Tibial nerve (tissue), 4 donors: ENCODE measurements around the gene CASKIN2. TPM values are rescaled to one million over a fixed set of nuclear protein-coding genes. Genes with fewer than 3 reads are reported as not detected.
A peak's percentile ranks its signal among the peaks of the same experiment; 100 is the strongest.

ENCODE experiments used
- DNase-seq, 2 donors: peaks; one replicate each; pipeline ENCODE4 v3.0.0-alpha.2; 2019; ENCODE audit warnings: low spot score in 2 of 2
- H3K27ac ChIP-seq, 4 donors: fragments of 200-600 bp; sonication (generic) in 3 of 4; one replicate each; pipeline ENCODE4 v1.5.1; 2017 to 2019; ENCODE audit warnings: mild to moderate bottlenecking in 1 of 4
- H3K27me3 ChIP-seq, 2 donors: fragments of 200-600 bp; sonication (generic) in 1 of 2; one replicate each; pipeline versions ENCODE4 v1.5.1 to v1.6.0; 2017 to 2019
- H3K36me3 ChIP-seq, 3 donors: fragments of 200-600 bp; sonication (generic); one replicate each; pipeline ENCODE4 v1.5.1; 2018 to 2019
- H3K4me1 ChIP-seq, 4 donors: fragments of 200-600 bp; sonication (generic) in 3 of 4; one replicate each; pipeline ENCODE4 v1.5.1; 2017 to 2019
- H3K4me3 ChIP-seq, 4 donors: fragments of 200-600 bp; sonication (generic) in 3 of 4; one replicate each; pipeline ENCODE4 v1.5.1; 2017 to 2019; ENCODE audit warnings: mild to moderate bottlenecking in 1 of 4, moderate library complexity in 1 of 4
- H3K9me3 ChIP-seq, 4 donors: fragments of 200-600 bp; sonication (generic) in 3 of 4; one replicate each; pipeline ENCODE4 v1.5.1; 2017 to 2019
- EP300 ChIP-seq, 2 donors: sonication (generic); formaldehyde crosslinking; IDR thresholded peaks; one replicate each; pipeline ENCODE4 v1.6.1; 2017; ENCODE audit warnings: antibody characterized with exemption in 2 of 2, mild to moderate bottlenecking in 1 of 2
- POLR2A ChIP-seq, 2 donors: fragments of 450-650 bp; IDR thresholded peaks; one replicate each; pipeline ENCODE4 v1.6.1; 2017; ENCODE audit warnings: antibody characterized with exemption in 2 of 2, mild to moderate bottlenecking in 2 of 2, moderate library complexity in 2 of 2
- WGBS, 2 donors: methylation state at CpG; one replicate each; pipeline ENCODE4 v1.1.5; 2018; 5-methylcytosine and 5-hydroxymethylcytosine counted together
- total RNA-seq, 4 donors: library from RNA; depleted of rRNA; stranded (reverse); fragments of >200 nt; gene quantifications; one replicate each; pipeline ENCODE4 v1.1.0, GENCODE V29; 2016
- TF ChIP-seq, protein P1 (sequence below), 5 experiments: fragments of 200-600 bp in 3 of 5; fragments of 450-650 bp in 2 of 5; sonication (generic) in 3 of 5; IDR thresholded peaks; one replicate each; pipeline ENCODE4 v1.5.1; 2016 to 2019; ENCODE audit warnings: antibody characterized with exemption in 5 of 5, mild to moderate bottlenecking in 3 of 5, moderate library complexity in 2 of 5

The CASKIN2 gene, protein sequence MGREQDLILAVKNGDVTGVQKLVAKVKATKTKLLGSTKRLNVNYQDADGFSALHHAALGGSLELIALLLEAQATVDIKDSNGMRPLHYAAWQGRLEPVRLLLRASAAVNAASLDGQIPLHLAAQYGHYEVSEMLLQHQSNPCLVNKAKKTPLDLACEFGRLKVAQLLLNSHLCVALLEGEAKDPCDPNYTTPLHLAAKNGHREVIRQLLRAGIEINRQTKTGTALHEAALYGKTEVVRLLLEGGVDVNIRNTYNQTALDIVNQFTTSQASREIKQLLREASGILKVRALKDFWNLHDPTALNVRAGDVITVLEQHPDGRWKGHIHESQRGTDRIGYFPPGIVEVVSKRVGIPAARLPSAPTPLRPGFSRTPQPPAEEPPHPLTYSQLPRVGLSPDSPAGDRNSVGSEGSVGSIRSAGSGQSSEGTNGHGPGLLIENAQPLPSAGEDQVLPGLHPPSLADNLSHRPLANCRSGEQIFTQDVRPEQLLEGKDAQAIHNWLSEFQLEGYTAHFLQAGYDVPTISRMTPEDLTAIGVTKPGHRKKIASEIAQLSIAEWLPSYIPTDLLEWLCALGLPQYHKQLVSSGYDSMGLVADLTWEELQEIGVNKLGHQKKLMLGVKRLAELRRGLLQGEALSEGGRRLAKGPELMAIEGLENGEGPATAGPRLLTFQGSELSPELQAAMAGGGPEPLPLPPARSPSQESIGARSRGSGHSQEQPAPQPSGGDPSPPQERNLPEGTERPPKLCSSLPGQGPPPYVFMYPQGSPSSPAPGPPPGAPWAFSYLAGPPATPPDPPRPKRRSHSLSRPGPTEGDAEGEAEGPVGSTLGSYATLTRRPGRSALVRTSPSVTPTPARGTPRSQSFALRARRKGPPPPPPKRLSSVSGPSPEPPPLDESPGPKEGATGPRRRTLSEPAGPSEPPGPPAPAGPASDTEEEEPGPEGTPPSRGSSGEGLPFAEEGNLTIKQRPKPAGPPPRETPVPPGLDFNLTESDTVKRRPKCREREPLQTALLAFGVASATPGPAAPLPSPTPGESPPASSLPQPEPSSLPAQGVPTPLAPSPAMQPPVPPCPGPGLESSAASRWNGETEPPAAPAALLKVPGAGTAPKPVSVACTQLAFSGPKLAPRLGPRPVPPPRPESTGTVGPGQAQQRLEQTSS (N-terminal part only)
- total RNA-seq = 10 to 100 TPM; 36.0 to 59.0 (median 51.3) TPM

DNA sequence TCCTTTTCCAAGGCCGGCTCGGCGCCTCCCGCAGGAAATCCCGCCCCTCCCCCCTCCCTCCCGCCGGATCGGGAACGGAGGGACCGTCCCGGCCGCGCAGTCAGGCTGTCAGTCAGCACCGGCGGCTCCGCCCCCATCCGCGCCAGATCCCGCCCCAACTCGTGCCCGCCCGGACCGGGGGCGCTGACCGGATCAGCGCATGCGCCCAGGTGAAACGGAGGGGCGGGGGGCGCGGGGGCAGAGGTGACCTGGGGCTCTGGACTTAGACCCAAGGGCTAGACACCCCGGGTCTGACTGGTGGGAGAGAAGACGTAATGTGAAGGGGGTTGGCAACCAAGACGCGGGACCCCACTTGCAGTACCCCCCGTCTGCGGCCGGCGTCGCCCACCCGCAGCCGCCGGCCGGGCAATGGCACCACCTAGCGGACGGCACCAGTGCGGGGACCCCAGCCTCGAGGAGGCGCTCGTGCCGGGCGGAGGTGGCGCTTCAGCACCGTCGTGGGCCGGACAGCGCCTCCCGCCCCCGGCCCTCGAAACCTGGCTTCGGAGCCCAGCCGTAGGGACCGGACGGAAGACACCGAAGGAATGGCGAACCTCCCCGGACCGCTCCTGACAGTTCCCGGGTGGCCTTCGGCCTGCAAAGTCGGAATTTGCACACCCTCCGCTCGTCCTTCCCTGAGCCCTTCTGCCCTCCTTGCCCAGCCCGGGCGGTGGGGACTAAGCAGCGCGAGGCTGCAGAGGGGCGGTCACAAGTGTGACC, at the start of gene CASKIN2:
Gene CASKIN2 (minus strand): TSS at position 42 of the 759 bp plus-strand sequence. CDS start 1,733 bp downstream, outside the sequence.
- Histone ChIP-seq H3K9me3 (no peaks in the 10 kb centered on the region), H3K27me3 (no peaks in the 10 kb centered on the region), H3K36me3 (peaks cover 0 to 15% (median 0%) of the 10 kb centered on the region in 3 donors), H3K27ac (peak within 1 kb of the TSS; percentile 85 to 97 (median 90)), H3K4me3 (peak within 1 kb of the TSS; percentile 82 to 98 (median 88)), H3K4me1 (peaks cover 0 to 59% (median 48%) of the 10 kb centered on the region in 4 donors)
- TF ChIP-seq EP300 (IDR thresholded peaks at IDR 0.05) (peak in 1 of 2 donors; percentile 33), POLR2A (IDR thresholded peaks at IDR 0.05) (no peak)
- TF ChIP-seq, protein P1, sequence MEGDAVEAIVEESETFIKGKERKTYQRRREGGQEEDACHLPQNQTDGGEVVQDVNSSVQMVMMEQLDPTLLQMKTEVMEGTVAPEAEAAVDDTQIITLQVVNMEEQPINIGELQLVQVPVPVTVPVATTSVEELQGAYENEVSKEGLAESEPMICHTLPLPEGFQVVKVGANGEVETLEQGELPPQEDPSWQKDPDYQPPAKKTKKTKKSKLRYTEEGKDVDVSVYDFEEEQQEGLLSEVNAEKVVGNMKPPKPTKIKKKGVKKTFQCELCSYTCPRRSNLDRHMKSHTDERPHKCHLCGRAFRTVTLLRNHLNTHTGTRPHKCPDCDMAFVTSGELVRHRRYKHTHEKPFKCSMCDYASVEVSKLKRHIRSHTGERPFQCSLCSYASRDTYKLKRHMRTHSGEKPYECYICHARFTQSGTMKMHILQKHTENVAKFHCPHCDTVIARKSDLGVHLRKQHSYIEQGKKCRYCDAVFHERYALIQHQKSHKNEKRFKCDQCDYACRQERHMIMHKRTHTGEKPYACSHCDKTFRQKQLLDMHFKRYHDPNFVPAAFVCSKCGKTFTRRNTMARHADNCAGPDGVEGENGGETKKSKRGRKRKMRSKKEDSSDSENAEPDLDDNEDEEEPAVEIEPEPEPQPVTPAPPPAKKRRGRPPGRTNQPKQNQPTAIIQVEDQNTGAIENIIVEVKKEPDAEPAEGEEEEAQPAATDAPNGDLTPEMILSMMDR (IDR thresholded peaks at IDR 0.05) = peak; percentile 97 to 100 (median 99)
- DNase-seq = peak; percentile 93 to 94
- WGBS, 2 donors = 0 to 1% methylated on average over 22 to 55 of the region's 78 CpGs

DNA sequence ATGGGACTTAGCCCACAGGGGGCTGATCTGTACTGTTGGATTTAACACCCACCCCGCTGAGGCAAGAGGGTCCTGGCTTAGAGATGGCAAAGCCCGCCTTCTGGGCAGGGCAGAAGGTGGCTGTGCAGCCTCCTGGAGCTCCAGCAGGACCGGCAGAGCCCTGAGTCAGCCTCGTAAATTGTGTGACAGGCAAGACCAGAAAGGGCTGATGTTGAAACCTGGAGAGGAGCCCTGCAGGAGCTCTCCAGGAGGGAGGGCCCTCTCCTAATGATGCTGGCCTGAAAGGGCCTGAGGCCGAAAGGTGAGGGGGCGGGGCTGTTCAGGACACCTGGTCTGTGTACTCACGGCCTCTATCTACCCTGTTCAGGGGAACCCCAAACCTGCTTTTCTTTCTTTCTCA, 49.7 kb upstream of the CASKIN2 start:
- Histone ChIP-seq H3K27me3 (no peaks in the 10 kb centered on the region), H3K9me3 (no peaks in the 10 kb centered on the region), H3K36me3 (peaks cover 0 to 39% (median 0%) of the 10 kb centered on the region in 3 donors), H3K4me1 (no peaks in the 10 kb centered on the region), H3K4me3 (no peak overlapping the region), H3K27ac (no peak overlapping the region)
- no peak for DNase-seq
- TF ChIP-seq POLR2A (IDR thresholded peaks at IDR 0.05) = no peak
- TF ChIP-seq, protein P1 (IDR thresholded peaks at IDR 0.05) = no peak
- TF ChIP-seq EP300 (IDR thresholded peaks at IDR 0.05) = no peak
- 75 to 77% methylated on average over 6 to 7 of the region's 7 CpGs for WGBS, 2 donors

DNA sequence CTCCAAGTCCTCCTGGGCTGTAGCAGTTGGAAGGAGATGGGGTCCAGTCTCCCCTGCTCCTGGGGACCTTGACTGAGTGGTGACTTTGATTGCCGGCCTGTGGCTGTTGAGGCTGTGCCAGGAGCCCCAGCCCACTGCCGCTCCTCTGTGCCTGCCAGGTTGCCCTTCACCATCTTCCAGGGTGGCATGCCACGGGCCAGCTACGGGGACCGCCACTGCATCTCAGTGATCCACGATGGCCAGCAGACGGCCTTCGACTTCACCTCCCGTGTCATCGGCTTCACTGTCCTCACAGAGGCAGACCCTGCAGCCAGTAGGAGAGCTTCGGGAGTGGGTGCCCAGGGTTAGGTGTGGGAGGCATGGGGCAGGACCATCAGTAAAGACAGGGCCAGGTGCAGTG, 48.9 kb upstream of the CASKIN2 start:
- Histone ChIP-seq H3K27ac (no peak overlapping the region), H3K4me3 (no peak overlapping the region), H3K36me3 (peaks cover 0 to 36% (median 0%) of the 10 kb centered on the region in 3 donors), H3K9me3 (no peaks in the 10 kb centered on the region), H3K4me1 (no peaks in the 10 kb centered on the region), H3K27me3 (no peaks in the 10 kb centered on the region)
- TF ChIP-seq EP300 (IDR thresholded peaks at IDR 0.05) (no peak), POLR2A (IDR thresholded peaks at IDR 0.05) (no peak)
- TF ChIP-seq, protein P1 (IDR thresholded peaks at IDR 0.05) = no peak
- WGBS, 2 donors = 94 to 98% methylated on average over 7 to 11 of the region's 11 CpGs
- DNase-seq = no peak

DNA sequence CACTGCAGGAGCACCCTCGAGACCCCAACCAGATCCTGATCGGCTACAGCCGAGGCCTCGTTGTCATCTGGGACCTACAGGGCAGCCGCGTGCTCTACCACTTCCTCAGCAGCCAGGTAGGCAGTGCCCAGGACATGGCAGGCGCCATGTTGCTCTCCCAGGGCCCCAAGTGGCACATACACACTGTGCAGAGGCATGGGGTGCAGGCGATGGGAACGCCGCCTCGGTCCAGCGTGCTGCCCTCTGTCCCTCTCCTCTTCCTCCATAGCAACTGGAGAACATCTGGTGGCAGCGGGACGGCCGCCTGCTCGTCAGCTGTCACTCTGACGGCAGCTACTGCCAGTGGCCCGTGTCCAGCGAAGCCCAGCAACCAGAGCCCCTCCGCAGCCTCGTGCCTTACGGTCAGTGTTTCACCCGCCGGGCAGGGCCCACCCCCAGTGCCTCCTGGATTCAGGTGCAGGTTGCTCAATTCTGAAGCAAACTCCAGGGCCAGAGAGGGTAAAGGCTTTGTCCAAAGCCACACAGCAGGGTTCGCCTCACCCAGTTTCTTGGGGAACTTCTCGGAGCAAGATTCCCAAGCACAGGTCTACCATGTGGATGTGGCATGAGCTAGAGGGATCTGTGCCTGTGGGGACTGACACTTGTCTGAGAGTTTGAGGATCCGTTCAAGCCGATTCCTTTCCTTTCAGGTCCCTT, 47.9 kb upstream of the CASKIN2 start:
- peaks cover 0 to 36% (median 0%) of the 10 kb centered on the region in 3 donors for H3K36me3 ChIP-seq
- no peaks in the 10 kb centered on the region for H3K27me3 ChIP-seq
- 89 to 91% methylated on average over 16 to 26 of the region's 28 CpGs for WGBS, 2 donors
- no peak overlapping the region for H3K27ac ChIP-seq
- no peaks in the 10 kb centered on the region for H3K4me1 ChIP-seq
- no peak for DNase-seq
- H3K9me3 ChIP-seq = no peaks in the 10 kb centered on the region
- H3K4me3 ChIP-seq = no peak overlapping the region
- TF ChIP-seq, protein P1 (IDR thresholded peaks at IDR 0.05) = no peak
- TF ChIP-seq POLR2A (IDR thresholded peaks at IDR 0.05) = no peak
- no peak for TF ChIP-seq EP300 (IDR thresholded peaks at IDR 0.05)
